Activated gamma-delta T cell treated with anti-CD3 and anti-CD28 coated beads, Interleukin-2, amount 50 U/mL, for 16 hours (primary cell): ENCODE measurements around the gene NASP.

Source experiments
- DNase-seq: peaks from one replicate; pipeline ENCODE4 v3.0.0-alpha.2; 2020; ENCODE audit warnings: low read depth

The NASP gene

GRCh38 chr1:45667321-45668111 lies 83.7 kb downstream of the NASP start:
- DNase-seq = no peak
